Fibroblast of villous mesenchyme (primary cell): ENCODE results near the gene HCN2. TPM values are rescaled to one million over a fixed set of nuclear protein-coding genes. Genes with fewer than 3 reads are reported as not detected.

Experiments
- DNase-seq: peaks from one replicate; pipeline ENCODE4 v3.0.0-alpha.2; 2010; ENCODE audit warnings: low read depth
- H3K4me3 ChIP-seq: 2 replicates; pipeline ENCODE4 v1.5.1; 2011; ENCODE audit warnings: low read depth, mild to moderate bottlenecking, low read length
- CTCF ChIP-seq: IDR thresholded peaks from 2 replicates; pipeline ENCODE4 v1.5.1; 2012; ENCODE audit warnings: low read depth, mild to moderate bottlenecking, low read length; ENCODE audit not compliant: insufficient read depth
- total RNA-seq: library from RNA; depleted of rRNA; stranded (reverse); fragments of >200 nt; gene quantifications from 2 replicates; pipeline ENCODE4 v1.2.3, GENCODE V29; 2012

Gene HCN2
- total RNA-seq, 1 donor, result 0.86 TPM

- H3K4me3 ChIP-seq, result no peak overlapping the region
- DNase-seq, result no peak
- TF ChIP-seq CTCF, result no peak
These were observed 55.1 kb downstream of the HCN2 start for GRCh38 chr19:644789-645188.

- TF ChIP-seq CTCF, result no peak
- DNase-seq, result no peak
- no peak overlapping the region for H3K4me3 ChIP-seq
These were observed 56.5 kb downstream of the HCN2 start for GRCh38 chr19:645912-646778.

GRCh38 chr19:646779-647565 is 57.3 kb downstream of the HCN2 start:
- no peak for DNase-seq
- no peak overlapping the region for H3K4me3 ChIP-seq
- TF ChIP-seq CTCF, result no peak

GRCh38 chr19:647566-648284 is 58.0 kb downstream of the HCN2 start:
- DNase-seq, result no peak
- no peak overlapping the region for H3K4me3 ChIP-seq
- TF ChIP-seq CTCF, result no peak

GRCh38 chr19:648305-648704 is 58.6 kb downstream of the HCN2 start:
- no peak for DNase-seq
- no peak for TF ChIP-seq CTCF
- H3K4me3 ChIP-seq, result no peak overlapping the region

GRCh38 chr19:648904-649801 is 59.5 kb downstream of the HCN2 start:
- no peak for TF ChIP-seq CTCF
- no peak overlapping the region for H3K4me3 ChIP-seq
- DNase-seq, result no peak
